Activated CD4-positive, alpha-beta T cell treated with anti-CD3 and anti-CD28 coated beads, Interleukin-2, amount 50 U/mL, for 24 hours (primary cell): ENCODE measurements around the gene PTGES3.

Experiments used
- DNase-seq, 2 donors: peaks; one replicate each; pipeline ENCODE4 v3.0.0-alpha.2; 2020; ENCODE audit warnings: low read depth in 1 of 2, low spot score in 1 of 2

The PTGES3 gene

DNA sequence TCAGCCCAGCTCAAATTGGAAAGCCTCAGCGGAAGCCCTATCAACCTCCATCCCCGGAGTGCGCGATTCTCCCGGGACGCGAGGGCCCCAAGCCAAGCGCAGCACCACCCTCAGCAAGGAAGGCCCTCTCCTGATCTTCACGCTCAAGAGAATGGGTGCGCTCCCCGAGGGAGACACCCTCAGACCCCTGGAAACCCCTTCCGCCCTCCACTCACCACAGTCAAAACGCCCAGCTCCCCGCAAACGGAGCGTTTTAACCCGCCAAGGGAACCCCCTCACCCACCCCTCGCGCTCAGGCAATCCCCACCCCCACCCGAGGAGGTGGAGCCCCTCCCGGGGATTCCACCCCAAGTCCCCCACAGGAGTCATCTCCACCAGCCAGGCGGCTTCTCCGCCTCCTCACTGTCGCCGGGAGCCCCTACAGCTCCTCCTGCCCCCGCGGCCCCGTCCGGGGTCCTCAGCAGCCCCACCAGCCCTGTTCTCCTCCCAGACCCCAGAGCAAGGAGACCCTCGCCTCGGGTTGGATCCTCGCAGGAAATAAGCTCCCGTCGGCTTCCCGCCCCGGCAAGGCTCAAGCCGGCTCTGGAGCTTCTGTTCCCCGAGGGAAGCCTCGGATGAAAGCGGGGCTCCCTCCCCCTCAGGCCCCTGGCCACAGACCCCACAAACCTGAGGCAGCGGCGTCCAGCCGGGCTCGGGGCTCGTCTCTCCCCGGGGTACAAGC lies 58.5 kb downstream of the PTGES3 start:
- peak in 1 of 2 donors; percentile 21 for DNase-seq

DNA sequence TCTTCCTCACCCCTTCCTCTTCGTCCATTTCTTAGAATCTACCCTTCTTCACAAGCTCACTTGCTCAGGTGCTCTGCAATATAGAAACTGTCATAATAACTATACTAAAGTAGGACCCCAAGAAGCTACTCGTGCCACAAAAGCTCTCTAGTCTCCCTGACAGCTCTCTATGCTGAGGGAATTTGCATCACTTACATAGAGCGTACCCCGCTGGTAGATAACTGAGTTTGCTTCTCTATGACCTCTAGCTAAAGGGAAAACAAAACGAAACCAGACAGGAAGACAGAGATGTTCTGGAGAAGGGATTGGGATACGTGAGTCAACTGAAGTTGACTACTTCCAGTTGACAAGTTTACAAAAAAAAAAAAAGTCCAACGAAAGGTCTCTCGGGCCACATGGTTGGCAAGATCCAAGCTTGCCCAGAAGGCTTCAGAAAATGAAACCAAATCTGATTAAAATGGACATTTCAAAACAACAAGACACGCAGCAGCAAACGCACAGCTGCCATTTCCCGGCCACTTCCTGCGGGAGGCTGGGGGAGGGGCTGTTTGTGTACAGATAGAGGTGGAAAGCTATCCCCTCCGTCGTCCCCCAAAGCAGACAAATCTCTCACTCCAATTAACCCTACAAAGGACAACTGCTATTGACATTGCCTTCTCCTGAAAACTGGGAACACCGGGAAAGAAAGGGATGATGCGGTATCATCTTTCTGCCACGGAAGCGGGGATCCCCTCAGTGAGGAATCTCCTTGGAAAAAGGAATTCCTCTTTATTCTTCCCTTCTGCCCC lies 59.2 kb downstream of the PTGES3 start:
- DNase-seq = no peak

DNA sequence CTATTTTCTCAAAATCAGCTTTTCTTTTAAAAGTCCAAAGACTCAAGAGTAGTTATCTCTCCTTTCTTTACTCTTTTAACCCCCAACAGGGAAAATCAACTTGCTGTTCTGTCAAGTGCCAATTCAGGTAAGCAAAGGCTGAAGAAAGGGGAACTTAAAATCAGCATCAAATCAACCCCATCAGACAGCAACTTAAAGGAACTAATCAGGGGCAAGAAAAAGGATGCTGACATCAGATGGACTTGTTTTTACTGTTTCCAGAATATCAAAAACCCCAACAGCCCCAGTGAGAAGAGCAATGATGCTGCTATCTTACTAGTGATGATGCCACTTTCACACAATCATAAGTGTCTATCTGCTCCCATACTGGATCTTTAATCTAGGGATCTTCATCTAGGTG lies 61.4 kb downstream of the PTGES3 start:
- no peak for DNase-seq

DNA sequence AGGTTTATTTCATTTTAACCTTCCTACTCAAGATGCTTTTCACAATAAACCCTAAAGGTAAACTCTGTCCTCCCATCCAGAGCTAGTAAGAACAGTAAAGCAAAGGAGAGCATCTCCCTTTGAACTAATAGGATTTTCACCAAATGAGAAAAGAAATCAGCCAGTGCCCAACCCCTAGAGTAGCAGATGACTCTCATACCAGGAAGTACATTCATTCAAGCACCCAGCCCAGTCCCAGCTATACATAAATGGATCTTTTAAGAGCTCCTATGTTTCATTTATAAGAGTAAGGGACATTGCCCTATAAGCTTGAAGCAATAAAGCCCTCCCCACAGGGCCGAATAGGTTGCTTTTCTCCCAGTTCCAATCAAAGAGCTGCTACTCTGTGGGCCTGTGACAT lies 65.5 kb downstream of the PTGES3 start:
- no peak for DNase-seq

DNA sequence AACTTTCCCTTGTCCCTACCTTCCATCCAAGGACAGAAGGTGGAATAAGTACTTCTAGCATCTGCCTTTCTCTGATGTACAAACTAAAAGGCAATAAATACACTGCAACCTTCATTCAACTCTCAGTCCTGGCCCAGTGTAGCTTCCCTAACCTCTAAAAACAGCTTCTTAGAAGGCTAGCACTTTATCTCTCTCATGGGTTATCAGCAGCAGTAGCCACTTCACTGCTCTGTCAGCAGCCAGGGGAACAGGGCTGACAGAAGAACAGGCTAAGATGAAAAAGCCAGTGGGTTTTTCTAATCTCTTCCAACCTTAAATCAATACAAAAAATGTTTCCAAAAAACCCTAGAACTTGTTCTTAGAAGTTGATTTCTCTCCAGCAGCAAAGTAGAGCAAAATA lies 71.2 kb downstream of the PTGES3 start:
- DNase-seq = no peak

DNA sequence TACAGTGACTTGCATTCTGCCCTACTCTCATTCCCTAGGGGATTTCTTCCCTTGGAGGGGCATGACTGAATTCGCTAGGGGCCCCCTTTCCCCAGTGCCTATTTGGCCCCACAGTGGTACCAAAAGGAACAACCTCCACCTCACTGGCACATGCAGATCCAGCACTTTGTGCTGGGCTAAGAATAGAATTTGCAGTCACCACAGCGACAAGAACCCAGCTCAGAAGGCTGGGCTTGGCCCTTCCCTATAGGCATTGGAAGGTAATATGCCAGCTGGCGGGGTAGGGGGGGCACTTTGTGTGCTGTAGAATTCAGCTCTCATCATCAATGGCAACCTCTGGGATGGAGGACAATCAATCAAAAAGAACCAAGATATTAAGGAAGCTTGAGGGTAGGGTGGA lies 71.8 kb downstream of the PTGES3 start:
- no peak for DNase-seq

DNA sequence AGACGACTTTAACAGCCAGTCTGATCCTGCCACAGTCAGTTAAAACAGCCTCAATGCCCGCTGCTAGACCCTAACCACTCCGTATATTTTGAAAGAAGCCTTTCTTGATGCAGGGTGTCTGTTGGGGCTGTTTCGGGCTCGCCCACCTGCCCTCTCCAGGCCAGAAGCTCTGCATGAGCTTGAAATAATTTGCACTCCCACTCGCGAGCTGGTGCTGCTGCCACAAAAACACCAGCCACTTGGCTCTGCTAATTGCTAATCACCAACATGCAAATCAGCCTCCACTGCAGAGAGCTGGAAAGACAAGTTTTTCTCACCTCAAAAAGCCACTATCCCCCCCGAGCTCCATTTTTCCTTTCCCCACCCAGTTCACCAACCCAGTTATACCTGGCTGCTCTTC lies 73.5 kb downstream of the PTGES3 start:
- no peak for DNase-seq
